Thyroid gland (tissue), 4 donors: Measurements from ENCODE around the gene DAGLB.

Experiments used
- POLR2A ChIP-seq, 2 donors: fragments of 450-650 bp; IDR thresholded peaks; one replicate each; pipeline ENCODE4 v1.6.1; 2017; ENCODE audit warnings: antibody characterized with exemption in 2 of 2, mild to moderate bottlenecking in 2 of 2, moderate library complexity in 1 of 2
- TF ChIP-seq, protein P1 (sequence below), 6 experiments: fragments of 200-600 bp in 3 of 6; fragments of 450-650 bp in 3 of 6; sonication (generic) in 3 of 6; IDR thresholded peaks; one replicate each; pipeline ENCODE4 v1.5.1; 2016 to 2019; ENCODE audit warnings: antibody characterized with exemption in 6 of 6, mild to moderate bottlenecking in 2 of 6, inconsistent platforms in 1 of 6, moderate library complexity in 1 of 6

DNA sequence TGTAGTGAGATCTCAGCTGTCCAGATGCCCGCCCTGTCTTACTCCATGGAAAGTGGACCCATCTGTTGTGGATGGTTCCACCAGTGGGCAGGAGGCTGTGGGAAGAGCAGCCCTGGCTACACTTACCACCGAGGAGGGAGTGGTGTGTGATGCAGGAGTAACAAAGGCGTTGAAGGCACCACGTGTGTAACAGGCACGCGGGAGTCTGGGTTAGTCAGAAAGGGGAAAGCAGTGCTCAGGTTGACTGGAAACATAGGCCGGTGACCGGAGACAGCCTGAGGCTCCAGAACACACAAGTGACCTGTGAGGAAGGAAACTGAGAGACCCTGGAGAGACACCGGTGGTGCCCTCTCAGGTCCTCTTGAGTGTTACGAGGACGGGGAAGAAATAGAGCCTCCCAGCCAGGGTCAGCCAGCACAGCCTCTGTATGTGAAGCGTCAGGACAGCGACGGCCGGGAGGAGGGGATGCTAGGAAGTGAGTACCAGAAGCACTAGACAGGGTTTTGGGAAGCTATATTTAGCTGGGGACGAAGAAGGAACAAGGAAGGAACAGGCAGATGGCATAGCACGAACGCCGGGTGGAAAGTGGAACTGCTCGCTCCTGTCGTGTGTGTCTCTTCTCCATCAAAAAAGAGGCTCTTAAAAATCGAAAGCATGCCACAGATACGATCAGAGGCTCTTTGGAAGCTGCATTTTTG is 51.7 kb downstream of the DAGLB start:
- TF ChIP-seq, protein P1, sequence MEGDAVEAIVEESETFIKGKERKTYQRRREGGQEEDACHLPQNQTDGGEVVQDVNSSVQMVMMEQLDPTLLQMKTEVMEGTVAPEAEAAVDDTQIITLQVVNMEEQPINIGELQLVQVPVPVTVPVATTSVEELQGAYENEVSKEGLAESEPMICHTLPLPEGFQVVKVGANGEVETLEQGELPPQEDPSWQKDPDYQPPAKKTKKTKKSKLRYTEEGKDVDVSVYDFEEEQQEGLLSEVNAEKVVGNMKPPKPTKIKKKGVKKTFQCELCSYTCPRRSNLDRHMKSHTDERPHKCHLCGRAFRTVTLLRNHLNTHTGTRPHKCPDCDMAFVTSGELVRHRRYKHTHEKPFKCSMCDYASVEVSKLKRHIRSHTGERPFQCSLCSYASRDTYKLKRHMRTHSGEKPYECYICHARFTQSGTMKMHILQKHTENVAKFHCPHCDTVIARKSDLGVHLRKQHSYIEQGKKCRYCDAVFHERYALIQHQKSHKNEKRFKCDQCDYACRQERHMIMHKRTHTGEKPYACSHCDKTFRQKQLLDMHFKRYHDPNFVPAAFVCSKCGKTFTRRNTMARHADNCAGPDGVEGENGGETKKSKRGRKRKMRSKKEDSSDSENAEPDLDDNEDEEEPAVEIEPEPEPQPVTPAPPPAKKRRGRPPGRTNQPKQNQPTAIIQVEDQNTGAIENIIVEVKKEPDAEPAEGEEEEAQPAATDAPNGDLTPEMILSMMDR (IDR thresholded peaks at IDR 0.05) = no peak
- no peak for TF ChIP-seq POLR2A (IDR thresholded peaks at IDR 0.05)
